ENCODE results near the gene CLBA1.

Gene CLBA1

DNA sequence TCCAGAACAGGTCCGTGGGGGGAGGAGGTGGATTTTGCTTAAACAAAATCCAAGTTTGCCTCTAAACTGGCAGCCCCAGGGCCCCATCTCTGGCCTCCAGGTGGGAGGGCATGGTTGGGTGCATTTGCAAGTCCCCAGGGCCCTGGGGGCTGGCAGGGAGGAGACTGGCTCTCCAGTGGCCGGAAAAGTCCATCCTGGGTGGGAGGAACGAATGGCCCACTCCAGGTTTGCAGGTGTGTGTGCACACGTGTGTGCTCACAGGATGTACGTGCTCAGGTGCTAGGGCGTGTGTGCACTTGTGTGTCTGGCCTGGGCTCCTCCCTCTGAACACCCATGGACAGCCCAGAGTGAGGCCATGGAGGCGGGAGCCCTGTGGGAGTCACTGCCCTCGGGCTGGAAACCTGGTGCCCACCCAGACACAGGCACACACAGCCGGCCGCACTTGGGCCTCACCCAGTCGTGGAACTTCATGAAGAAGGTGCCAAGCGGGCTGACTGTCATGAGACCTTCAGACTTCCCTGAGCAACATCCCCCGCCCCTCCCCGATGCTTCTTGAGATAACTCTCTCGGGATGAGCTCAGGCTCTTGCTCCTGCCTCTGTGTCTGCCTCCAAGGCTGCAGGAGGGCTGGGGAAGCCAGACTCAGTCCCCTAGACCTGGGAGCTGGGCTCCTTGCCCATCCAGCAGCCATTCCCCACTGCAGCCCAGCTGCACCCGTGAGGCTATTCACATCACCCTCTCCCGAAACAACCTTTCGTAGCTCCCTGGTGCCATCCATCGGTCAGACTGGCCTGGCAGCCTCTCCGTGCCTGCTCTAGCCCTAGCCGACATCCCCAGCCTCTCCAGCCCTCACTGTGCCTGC lies 16.8 kb upstream of the CLBA1 start:
- DNase-seq (ENCODE audit: low read depth in 2 of 2, low spot score in 1 of 2), result no peak

DNA sequence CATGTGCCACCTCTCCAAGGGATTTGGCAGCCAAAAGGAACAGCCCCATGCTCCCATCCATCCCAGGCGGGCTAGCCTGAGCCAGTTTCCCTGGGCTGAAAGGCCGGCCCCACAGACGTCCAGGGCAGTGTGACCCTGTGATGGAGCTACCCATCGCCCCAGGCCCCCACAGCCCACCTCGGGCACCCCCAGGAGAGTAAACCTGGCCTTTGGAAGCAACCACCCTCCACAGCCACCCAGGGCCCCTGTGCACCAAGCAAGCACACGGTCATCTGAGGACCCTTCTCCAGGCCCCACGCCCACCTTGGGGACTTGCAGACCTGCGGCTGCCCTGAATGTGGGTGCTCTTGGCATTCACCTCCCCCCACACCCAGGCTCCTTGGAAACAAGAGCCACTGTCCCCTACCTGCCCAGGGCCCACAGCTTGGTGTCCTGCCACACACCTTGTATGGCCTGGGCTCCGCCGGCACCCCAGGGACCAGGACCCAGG lies 15.8 kb upstream of the CLBA1 start:
- DNase-seq (ENCODE audit: low read depth in 2 of 2, low spot score in 1 of 2), result no peak

DNA sequence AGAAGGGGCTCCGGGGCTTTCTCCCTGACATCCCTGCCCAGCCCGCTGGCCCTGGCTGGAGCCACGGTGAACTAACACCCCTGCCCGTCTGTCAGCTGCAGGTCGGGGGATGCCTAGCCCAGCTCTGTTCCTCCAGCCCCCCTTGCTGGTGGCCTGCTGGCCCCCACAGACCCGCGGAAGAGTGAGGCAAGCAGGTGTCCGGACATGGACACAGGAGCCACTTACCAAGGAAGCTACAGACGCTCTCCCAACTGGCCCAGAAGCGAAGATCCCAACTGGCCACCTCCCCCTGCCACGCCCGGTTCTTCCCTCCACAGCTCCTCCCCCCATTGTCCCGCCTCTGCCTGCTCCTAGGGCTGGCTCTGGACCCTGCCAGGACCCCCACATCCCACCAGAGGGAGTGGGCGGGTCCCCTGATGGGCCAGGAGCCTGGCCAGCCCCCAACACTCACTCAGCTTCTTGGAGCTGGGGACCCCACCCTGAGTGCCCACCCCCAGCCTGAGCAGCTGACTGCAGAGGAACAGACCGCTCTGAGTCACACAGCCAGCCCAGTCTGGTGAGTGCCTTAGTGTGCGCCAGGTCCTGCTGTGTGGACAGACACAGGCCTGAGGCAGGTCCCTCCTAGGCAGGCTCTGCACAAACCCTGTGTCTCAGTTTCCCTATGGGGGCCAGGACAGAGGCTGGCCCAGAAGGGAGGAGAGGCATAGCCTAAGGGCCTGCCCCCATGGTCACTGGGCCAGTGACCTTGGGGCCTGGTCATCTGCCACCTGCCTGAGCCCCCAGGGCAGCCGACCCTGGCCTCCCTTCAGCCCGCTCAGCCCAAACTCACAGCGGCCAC lies 15.1 kb upstream of the CLBA1 start:
- DNase-seq (ENCODE audit: low read depth in 2 of 2, low spot score in 1 of 2), result no peak

DNA sequence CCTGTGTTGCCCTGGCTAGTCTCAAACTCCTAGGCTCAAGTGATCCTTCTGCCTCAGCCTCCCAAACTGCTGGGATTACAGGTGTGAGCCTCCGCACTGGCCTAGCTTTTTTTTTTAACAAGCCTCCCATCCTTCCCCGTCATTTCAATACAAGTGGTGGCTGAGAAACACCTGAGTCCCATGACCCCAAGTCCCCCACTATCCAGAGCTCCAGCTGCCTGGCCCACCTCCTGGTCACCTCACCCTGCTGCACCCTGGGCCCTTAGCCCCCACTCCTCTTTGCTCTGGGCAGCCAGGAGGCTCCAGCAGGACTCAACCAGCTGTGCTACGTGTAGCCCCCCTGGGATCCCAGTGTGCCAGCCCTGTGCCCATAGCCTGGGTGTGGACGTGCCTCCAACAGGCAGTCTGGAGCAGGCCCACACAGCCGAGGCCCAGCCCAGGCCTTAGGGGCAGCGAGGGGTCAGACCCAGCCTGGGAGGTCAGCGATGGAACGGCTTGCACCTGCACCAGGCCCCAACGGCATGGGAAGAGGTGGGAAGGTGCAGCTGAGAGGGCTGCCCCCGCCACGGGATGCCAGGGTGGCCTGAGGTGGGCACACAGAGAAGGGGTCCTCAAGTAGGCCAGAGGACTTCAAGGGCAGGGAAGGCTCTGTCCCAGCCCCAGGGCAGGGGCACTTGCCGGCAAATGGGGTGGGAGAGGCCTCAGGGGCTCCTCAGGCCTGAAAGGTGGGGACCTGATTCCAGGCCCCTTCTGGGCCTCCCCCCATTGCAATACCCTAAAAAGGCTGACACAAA lies 13.9 kb upstream of the CLBA1 start:
- no peak for DNase-seq (ENCODE audit: low read depth in 2 of 2, low spot score in 1 of 2)

DNA sequence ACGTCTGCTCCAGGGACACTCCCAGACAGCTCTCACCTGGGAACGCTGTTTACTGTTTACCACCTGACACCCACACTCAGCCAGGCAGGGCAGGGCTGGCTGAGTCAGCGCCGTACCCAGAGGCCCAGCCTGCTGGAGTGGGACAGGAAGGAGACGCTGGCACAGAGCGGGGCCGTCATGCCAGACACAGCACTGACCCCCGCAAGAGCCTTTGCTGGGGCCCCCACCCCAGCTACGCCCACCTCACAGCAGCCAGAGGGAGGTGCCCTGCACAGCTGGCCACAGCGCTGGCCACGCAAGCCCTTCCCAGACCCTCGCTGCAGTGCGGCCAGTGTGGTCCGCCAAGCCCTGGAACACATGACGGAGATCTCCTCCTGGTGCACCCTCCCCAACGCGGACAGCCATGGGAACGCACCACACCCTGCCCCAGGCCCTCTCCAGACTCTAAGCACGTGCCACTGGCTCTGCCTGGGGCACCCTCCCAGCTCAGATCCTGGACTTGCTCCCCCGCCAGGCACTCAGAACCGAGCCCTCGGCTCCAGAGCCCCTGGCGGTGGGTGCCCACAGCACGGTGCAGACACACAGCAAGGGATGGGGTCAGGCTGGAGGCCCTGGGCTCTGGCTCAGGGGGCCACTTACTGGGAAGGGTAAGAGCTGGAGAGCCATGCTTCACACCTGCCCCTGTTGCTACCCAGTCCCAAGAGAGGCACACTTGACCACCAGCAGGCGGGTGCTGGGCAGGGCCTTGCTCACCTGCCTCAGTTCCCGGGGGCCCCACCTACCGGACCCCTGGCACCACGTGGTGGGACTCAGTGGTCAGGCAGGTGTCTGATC lies 13.1 kb upstream of the CLBA1 start:
- no peak for DNase-seq (ENCODE audit: low read depth in 2 of 2, low spot score in 1 of 2)

DNA sequence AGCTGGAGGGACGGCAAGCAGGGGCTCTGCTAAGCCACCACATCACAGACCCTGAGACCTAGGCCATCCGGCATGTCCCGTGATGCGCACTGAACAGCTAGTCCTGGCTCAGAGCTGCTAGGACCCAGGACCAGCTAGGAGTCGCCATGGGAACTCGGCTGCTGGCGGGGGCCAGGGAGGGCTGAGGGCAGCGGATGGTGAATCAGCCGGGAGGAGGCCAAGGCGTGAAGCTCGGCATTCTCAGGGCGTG lies 12.5 kb upstream of the CLBA1 start:
- DNase-seq (ENCODE audit: low read depth in 2 of 2, low spot score in 1 of 2), result no peak

DNA sequence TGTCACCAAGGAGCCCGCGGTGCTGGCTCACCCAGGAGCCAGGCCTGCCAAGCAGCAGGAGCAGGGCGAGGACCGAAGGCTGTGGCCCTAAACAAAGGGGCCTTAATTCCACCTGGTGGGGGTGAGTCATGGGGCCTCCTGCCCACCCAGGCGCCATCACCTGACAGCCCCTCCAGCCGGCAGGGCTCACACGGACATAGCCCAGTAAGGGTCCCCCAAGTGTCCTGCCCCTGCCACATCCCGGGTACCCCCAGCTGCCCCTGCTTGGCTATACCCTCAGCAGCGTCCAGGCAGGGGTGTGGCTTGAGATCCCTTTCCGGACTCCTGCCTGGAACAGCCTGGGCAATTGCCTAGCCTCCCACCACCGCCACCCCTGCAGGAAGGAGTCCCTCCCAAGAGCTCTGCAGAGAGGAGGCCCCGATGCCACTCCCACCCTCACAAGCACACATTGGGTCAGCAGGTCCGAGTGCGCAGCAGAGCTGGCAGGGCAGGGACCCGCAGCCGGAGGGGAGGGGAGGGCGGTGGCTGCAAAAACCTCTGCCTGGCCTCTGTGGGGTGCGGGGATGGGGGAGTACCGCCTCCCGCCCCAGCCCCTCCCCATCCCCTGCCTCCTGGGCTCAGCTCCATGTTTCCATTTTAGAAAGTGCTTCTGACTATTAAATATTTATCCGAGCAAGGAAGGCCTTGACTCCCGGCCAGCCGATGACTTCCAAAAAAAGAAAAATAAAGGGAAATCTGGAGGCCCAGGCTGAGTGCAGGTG lies 12.0 kb upstream of the CLBA1 start:
- DNase-seq (ENCODE audit: low read depth in 2 of 2, low spot score in 1 of 2), result no peak

DNA sequence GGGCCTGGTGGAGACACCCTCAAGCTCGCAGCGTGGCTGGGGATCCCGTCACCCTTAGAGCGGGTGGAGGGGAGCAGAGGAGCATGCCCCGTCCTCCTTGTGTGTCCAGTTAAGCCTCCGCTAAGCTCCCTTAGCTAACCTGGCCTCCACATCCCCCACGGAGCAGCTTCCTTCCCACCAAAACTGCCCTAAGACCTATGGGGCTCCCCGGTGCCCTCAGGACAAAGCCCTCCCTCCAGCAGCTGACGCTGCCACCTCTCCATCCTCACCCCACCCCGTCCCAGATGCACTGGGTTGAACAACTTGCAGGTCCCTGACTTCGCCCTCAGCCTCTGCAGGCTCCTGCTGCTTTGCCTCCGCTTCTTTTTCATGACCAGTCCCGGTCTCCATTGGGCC lies 11.4 kb upstream of the CLBA1 start:
- no peak for DNase-seq (ENCODE audit: low read depth in 2 of 2, low spot score in 1 of 2)

DNA sequence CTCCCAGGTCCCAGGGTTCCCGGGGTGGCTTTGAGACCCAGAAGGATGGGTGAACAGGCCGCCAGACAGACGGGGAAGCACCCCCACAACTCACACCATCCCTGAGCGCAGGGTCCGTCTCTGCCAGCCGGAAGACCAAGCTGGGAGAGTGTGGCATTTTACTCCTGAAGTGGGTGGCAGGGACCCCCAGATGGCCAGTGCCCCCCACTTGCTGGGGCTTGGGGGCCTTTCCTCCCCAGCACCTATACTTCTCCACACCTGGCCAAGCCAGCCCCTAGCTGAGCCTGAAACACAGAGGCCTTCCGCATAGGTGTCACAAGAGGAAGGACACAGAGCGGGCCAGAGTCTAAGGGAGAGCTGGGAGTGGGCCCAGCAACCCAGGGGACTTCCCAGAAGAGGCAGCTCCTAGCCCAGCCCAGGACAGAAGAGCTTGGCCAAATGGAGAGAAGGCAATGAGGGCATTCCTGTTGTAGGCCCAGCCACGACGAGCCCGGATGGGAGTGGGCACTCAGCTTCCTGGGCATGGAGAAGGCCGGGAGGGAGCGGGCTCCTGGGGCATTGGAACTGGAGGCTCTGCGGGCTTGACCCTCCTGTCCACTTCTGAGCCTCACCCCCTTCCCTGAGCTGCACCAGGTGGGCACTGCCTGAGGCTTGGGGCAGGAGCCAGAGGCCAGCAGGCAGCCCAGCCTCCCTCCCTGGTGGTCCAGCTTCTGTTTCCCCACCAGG lies 10.8 kb upstream of the CLBA1 start:
- DNase-seq (ENCODE audit: low read depth in 2 of 2, low spot score in 1 of 2), result no peak

DNA sequence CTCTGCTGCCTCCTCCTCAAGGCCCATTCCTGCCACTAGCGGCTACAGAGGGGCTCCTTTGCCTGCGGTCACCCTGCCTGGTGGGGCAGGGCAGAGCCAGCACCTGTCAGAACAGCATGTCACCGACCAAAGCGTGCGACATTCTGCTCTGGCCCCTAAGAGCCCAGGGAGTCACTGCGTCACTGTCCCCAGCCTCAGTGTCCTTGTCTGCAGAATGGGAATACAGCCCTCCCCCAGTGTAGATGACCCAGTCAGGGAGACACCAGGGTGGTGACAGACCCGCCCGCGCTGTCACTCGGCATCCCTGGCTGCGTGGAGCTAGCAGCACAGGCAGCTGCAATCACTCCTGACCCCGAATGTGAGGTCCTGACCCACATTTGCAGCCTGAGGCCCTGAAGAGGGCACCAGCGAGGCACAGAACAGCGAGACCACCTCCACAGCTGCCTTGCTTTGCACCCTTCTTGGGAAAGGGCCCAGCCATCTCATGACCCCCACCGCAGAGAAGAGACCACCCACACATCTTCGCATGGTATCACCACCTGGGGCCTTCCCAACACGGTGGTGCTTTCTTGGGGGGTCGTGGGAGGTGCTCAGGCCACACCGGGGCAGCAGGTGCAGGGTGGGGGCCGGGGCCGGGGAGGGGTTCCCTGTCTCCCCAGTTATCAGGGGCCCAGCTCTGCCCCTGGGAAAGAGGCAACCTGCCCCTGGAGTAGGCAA lies 9.9 kb upstream of the CLBA1 start:
- no peak for DNase-seq (ENCODE audit: low read depth in 2 of 2, low spot score in 1 of 2)

DNA sequence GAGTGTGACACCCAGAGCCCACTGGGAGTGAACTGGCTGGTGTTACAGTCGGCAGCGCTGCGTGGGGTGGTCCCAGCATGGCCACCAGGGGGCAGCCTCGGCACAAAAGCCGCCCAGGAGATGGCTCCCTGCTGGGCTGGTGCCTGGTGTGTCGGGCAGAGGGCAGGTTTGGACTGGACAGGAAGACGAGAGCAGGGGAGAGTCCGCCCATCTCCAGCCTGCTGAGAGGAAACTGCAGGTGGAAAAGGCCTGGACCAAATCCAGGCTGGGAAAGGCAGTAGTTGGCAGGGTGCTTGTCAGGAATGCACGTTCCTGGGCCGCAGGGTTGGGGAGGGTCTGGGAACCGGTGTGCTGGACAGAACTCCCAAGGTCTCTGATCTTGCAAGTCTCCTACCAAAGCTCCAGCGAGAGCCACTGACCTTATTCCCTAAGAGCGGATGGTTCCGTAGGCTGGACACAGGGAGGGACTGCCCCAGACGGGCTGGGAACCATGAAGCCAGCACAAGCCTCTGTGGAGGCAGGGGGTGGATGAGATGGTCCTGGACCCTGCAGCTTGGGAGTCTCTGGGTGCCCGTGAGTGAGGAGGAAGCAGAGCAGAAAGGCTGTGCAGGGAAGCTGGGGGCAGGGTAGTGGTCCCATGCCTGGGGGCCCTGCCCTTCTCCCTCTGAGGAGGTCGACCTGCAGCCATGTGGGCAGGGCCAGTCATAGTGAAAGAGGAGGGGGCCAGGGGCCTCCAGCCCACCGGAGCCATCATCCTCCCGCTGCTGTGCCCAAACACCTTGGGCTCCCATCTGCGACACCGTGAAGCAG lies 9.2 kb upstream of the CLBA1 start:
- peak; percentile 76 to 79 for DNase-seq (ENCODE audit: low read depth in 2 of 2, low spot score in 1 of 2)

DNA sequence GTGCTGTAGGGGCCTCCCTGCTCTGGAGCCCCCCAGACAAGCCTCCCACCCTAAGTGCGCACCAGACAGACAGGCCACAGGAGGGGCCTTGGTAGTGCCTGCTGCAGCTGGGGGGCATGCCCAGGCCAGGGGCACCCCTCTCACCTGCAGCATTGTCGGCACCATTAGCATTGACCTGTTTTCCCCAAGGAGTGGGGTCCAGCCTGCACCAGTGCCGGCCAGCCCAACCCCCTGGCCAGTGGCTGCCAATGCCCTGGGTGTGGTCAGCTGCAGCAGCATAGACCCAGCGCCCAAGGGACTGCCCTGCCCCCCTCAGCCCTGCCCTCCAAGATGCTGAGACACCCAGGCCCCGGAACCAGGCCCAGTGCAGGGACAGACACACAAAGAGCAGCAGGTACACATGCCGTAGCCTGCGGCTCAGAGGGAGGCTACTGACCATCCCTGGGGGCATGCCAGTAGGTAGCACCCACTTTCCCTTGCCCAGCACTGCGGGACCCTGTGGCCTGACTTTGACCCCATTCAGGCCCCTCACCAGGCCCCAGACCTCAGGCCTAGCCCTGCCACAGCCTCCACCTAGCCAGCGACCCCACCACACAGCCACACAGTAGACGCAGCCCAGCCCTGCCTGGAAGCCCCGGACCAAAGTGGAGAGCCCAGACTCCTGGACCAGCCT lies 8.4 kb upstream of the CLBA1 start:
- no peak for DNase-seq (ENCODE audit: low read depth in 2 of 2, low spot score in 1 of 2)

DNA sequence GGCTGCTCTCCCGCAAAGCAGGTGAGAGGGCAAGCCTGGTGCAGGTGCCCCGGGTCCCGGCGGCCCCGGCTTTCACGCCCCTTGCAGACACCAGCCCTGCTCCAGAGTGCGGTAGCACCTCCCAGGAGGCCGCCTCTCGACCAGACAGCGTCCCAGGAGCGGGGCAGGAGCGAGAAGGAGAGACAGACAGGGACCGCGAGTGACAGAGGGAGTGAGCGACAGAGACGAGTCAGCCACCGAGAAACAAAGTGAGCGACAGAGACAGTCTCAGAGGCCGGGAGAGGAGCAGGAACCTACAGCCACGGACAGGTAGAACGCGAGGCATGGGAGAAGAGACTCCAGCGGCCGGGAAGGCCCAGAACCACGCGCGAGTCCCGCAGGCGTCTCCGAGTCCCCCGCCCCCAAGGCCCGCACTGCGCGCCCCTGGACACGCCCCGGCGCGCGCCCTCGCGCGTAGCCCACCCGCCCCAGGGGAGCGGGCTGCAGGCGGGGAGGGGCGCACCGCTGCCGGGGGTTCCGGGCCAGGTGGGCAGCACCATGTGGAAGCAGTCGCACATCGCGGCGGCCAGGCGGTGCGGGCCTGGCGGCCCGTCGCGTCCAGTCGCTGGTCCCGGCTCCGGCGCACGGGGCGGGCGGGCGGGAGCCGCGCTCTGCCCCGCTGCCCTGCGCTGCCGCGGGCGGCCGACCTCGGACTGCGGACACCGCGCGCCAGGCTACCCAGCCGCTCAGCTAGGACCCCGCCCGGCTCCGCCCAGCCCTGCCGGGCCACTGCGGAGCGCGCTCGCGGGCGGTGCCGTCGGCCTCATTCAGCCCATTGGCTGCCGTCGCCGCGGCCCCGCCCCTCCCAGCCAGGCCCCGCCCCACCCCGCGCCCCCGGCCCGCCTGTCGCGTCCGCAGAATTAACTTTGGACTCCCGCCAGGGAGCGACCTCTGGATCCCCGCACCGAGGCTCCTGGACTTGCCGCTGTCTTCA lies 7.6 kb upstream of the CLBA1 start, which contains the start of gene AHNAK2:
TSS of gene AHNAK2 (minus strand) at position 694 of the 973 bp plus-strand sequence. CDS start at position 557, 137 bp downstream.
- DNase-seq (ENCODE audit: low read depth in 2 of 2, low spot score in 1 of 2), result no peak

DNA sequence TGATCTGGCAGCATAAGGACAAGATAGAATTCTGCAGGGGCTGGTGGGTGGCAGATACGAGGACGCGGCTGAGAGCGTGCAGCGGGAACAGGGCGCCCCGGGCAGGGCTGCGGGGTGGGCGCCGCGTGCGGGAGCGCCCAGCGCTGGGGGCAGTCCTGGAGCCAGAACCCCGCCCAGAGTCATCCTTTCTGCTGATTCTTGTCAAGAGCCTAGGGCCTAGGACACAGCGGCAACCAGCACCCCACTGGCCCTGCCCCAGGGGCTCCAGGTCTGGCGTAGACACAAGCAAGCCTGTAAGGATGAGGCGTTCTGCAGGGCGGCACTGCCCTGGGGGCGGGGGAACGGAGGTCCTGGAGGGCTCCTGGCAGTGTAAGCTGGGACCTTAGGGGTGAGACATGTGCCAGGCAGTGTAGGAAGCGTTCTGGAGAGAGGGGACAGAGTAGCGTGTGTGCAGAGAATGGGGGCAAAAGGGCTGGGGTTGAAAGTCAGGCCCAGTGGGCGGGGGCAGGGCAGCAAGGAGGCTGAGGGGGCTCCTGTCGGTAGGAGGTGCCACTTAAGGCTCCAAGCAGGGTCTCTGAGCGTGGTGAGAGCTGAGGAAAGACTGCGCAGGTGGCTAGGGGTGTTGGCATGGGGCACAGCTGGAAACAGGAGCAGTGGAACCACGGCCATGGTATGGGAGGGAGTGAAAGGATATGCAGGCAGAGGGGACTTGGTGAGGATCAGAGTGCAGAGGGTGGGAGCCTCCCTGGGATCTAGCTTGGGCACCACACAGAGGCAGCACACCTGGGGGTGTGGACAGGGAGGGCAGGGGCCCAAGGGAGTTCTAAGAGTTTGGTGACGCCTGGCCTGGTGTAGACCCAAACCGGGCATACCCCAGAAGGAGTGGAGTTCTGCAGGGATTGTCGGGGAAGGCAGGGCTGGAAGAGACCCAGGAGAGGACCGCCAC lies 6.6 kb upstream of the CLBA1 start:
- no peak for DNase-seq (ENCODE audit: low read depth in 2 of 2, low spot score in 1 of 2)
